ENCODE data around the gene ALDH1B1. TPM values are rescaled to one million over a fixed set of nuclear protein-coding genes. Genes with fewer than 3 reads are reported as not detected.
A peak's percentile ranks its signal among the peaks of the same experiment; 100 is the strongest.

ALDH1B1 gene
- total and polyA plus RNA-seq, 2 of the 13 experiments (the other 11 are each of a cell fraction or from before 2014, with no cell fraction given) = 45.1 to 125 TPM

DNA sequence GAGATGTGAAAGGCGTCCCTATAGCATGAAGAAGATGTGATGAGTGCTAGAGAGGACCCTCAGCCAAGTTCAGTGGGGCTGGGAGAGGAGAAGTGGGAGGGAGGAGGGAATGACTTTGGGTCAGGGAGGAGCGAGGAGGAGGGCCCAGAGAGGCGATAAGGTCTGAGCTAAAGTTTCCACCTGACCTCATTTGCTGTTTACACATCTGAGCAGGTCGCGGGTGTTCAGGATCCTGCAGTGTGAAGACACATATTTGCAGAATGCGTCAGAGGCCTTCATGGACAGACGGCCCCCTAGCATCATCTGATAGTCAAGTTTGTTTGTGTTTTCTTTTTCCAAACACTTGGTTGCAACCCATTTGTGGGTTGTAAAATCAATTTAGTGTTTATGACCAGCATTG is 50.7 kb downstream of the ALDH1B1 start (continued):
- TF ChIP-seq ONECUT2 (CRISPR knock-in tag; IDR thresholded peaks at IDR 0.05) (no peak), ZNF432 (CRISPR knock-in tag; IDR thresholded peaks at IDR 0.05; ENCODE audit: borderline replicate concordance) (no peak), HNF4A (CRISPR knock-in tag; IDR thresholded peaks at IDR 0.05) (no peak; the same call in 1 of the 2 replicates), ZNF367 (CRISPR knock-in tag; IDR thresholded peaks at IDR 0.05; ENCODE audit: borderline replicate concordance) (no peak), RAD21 (CRISPR knock-in tag; IDR thresholded peaks at IDR 0.05) (no peak), ZBTB20 (CRISPR knock-in tag; IDR thresholded peaks at IDR 0.05; ENCODE audit: borderline replicate concordance, low read depth) (no peak), NBN (conservative IDR thresholded peaks at IDR 0.05) (no peak), SMAD3 (CRISPR knock-in tag; IDR thresholded peaks at IDR 0.05) (0 out of 2 replicates have a peak, but pooled peaks have one; percentile 44), ADNP (CRISPR knock-in tag; IDR thresholded peaks at IDR 0.05) (no peak), NR2F2 (IDR thresholded peaks at IDR 0.05; ENCODE audit: borderline replicate concordance, low read depth) (peak; percentile 25; the same call in 1 of the 2 replicates), CEBPG (CRISPR knock-in tag; IDR thresholded peaks at IDR 0.05) (no peak), ZNF549 (CRISPR knock-in tag; IDR thresholded peaks at IDR 0.05) (no peak), GTF3A (CRISPR knock-in tag; conservative IDR thresholded peaks at IDR 0.05) (no peak), ZNF746 (CRISPR knock-in tag; IDR thresholded peaks at IDR 0.05) (no peak), ZNF232 (CRISPR knock-in tag; IDR thresholded peaks at IDR 0.05; ENCODE audit: borderline replicate concordance) (no peak), RARG (CRISPR knock-in tag; IDR thresholded peaks at IDR 0.05; ENCODE audit: low read depth) (no peak), ZNF674 (CRISPR knock-in tag; IDR thresholded peaks at IDR 0.05; ENCODE audit: low read depth) (no peak), FOXM1 (CRISPR knock-in tag; IDR thresholded peaks at IDR 0.05) (no peak), SALL1 (CRISPR knock-in tag; IDR thresholded peaks at IDR 0.05) (peak; percentile 81), ZNF704 (CRISPR knock-in tag; IDR thresholded peaks at IDR 0.05; ENCODE audit: borderline replicate concordance) (no peak), HNRNPH1 (optimal IDR thresholded peaks at IDR 0.05; ENCODE audit: low read depth, low read length) (no peak), ZFY (CRISPR knock-in tag; IDR thresholded peaks at IDR 0.05) (no peak; the same call in 1 of the 2 replicates), EED (CRISPR knock-in tag; IDR thresholded peaks at IDR 0.05) (no peak), ZNF138 (CRISPR knock-in tag; IDR thresholded peaks at IDR 0.05; ENCODE audit: low read depth) (no peak)
- TF ChIP-seq, protein P1, sequence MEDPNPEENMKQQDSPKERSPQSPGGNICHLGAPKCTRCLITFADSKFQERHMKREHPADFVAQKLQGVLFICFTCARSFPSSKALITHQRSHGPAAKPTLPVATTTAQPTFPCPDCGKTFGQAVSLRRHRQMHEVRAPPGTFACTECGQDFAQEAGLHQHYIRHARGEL (CRISPR knock-in tag; IDR thresholded peaks at IDR 0.05) = no peak

Data from HepG2 (cell line).